ENCODE results near the gene ANKH.
"Not testable (repeated sequence)": the region's sequence is repeated elsewhere in the genome, so short reads cannot be mapped to it uniquely, and the experiment has no call there.

Gene ANKH

GRCh38 chr5:14849516-14850294 lies 21.9 kb downstream of the ANKH start:
- TF ChIP-seq CTCF (conservative IDR thresholded peaks at IDR 0.05), result no peak
- peak overlapping the region; percentile 59 for H3K27ac ChIP-seq

- peak overlapping the region; percentile 59 for H3K27ac ChIP-seq
Observed at GRCh38 chr5:14848942-14849341, 22.6 kb downstream of the ANKH start.

DNA sequence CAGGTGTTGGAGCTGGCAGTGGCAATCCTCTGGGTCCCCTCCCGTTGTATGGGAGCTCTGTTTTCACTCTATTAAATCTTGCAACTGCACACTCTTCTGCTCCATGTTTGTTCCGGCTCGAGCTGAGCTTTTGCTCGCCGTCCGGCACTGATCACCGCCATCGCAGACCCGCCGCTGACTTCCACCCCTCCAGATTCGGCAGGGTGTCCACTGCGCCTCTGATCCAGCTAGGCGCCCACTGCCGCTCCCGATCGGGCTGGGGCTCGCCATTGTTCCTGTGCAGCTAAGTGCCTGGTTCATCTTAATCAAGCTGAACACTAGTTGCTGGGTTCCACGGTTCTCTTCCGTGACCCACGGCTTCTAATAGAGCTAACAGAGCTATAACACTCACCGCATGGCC lies 23.2 kb downstream of the ANKH start:
- peak overlapping the region; percentile 59; the same call in 1 of the 2 replicates for H3K27ac ChIP-seq
- no peak for TF ChIP-seq CTCF (conservative IDR thresholded peaks at IDR 0.05)

- no peak for TF ChIP-seq CTCF (conservative IDR thresholded peaks at IDR 0.05)
- no peak overlapping the region for H3K27ac ChIP-seq
Observed at GRCh38 chr5:14847471-14847870, 24.1 kb downstream of the ANKH start.

GRCh38 chr5:14842117-14842516 lies 29.5 kb downstream of the ANKH start:
- no peak overlapping the region for H3K27ac ChIP-seq
- no peak for TF ChIP-seq CTCF (conservative IDR thresholded peaks at IDR 0.05)

GRCh38 chr5:14840624-14841023 lies 31.0 kb downstream of the ANKH start:
- no peak for TF ChIP-seq CTCF (conservative IDR thresholded peaks at IDR 0.05)
- H3K27ac ChIP-seq, result no peak overlapping the region

DNA sequence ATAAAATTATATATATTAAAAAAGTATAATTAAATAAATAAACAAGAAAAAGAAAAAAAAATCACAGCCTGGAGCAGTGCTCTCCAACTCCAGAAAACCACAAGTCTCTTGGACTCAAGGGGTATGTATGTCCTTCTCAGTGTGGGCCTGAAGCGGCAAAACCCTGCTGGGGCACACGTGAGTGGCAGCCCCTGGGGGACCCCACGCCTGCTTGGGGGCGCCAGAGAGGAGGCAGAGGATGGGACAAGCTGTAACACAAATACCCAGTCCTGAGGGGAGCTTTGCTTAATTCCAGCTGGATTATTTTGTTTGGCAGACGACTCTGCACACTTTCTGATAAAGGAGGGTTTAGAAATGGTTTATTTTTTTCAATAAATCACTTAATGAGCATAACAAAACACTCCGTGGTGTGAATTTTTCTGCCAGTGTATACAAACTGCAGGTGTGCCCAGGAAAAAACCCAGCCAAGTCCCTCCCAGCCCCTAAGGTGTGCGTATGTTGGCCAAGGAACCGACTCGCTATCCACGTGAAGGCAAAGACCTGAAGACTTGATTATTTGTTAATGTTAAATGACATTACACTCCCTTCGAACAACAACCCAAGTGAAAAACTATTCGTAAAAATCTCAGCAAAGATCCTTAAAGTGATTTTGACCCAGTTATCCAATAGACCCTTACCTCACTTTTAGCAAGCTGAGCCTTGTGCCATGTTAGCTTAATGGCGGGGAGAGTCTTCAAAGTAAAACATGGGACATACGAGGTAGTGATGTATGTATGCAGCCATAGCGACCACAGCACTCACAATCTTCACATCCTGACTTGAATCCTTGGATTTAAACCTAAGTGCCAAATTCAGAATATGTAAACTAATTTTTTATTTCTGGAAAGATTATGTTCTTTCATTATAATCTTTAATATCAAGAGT lies 32.9 kb downstream of the ANKH start:
- H3K27ac ChIP-seq, result no peak overlapping the region
- TF ChIP-seq CTCF (conservative IDR thresholded peaks at IDR 0.05), result no peak

DNA sequence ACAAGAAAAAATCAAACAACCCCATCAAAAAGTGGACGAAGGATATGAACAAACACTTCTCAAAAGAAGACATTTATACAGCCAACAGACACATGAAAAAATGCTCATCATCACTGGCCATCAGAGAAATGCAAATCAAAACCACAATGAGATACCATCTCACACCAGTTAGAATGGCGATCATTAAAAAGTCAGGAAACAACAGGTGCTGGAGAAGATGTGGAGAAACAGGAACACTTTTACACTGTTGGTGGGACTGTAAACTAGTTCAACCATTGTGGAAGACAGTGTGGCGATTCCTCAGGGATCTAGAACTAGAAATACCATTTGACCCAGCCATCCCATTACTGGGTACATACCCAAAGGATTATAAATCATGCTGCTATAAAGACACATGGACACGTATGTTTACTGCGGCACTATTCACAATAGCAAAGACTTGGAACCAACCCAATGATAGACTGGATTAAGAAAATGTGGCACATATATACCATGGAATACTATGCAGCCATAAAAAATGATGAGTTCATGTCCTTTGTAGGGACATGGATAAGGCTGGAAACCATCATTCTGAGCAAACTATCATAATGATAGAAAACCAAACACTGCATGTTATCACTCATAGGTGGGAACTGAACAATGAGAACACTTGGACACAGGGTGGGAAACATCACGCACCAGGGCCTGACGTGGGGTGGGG lies 34.0 kb downstream of the ANKH start:
- H3K27ac ChIP-seq, result not testable (repeated sequence)
